GM04504 (cell line): ENCODE measurements around the gene AUP1.

Experiments
- DNase-seq: peaks from one replicate; pipeline ENCODE4 v3.0.0-alpha.2; 2012; ENCODE audit warnings: low read depth

Gene AUP1

GRCh38 chr2:74535440-74535965 lies 6.0 kb upstream of the AUP1 start:
- DNase-seq: no peak

- no peak for DNase-seq
Measured at GRCh38 chr2:74534411-74534810, 4.9 kb upstream of the AUP1 start.

GRCh38 chr2:74533464-74533863 lies 4.0 kb upstream of the AUP1 start:
- DNase-seq: no peak

- DNase-seq: no peak
Measured at GRCh38 chr2:74532222-74532621, 2.7 kb upstream of the AUP1 start.

GRCh38 chr2:74531666-74532065 lies 2.2 kb upstream of the AUP1 start:
- no peak for DNase-seq

GRCh38 chr2:74530239-74531187 lies 1.0 kb upstream of the AUP1 start:
- DNase-seq: no peak

GRCh38 chr2:74528600-74529356 lies 728 bp downstream of the AUP1 start:
- no peak for DNase-seq

- no peak for DNase-seq
Measured at GRCh38 chr2:74527741-74528140, 1.8 kb downstream of the AUP1 start.

- DNase-seq: no peak
Measured at GRCh38 chr2:74526649-74527230, 2.8 kb downstream of the AUP1 start.

- no peak for DNase-seq
Measured at GRCh38 chr2:74525717-74526648, 3.5 kb downstream of the AUP1 start, which contains the start of gene DQX1. Gene DQX1, minus strand, starts transcription at chr2:74526231. Its CDS starts 502 bp downstream, at chr2:74525729.

GRCh38 chr2:74524955-74525716 lies 4.4 kb downstream of the AUP1 start:
- no peak for DNase-seq

GRCh38 chr2:74524005-74524404 lies 5.5 kb downstream of the AUP1 start:
- DNase-seq: no peak

GRCh38 chr2:74522516-74522915 lies 7.0 kb downstream of the AUP1 start:
- no peak for DNase-seq

- no peak for DNase-seq
Measured at GRCh38 chr2:74516650-74517049, 12.9 kb downstream of the AUP1 start.

GRCh38 chr2:74515981-74516633 lies 13.4 kb downstream of the AUP1 start:
- no peak for DNase-seq

GRCh38 chr2:74515271-74515980 lies 14.1 kb downstream of the AUP1 start:
- no peak for DNase-seq

GRCh38 chr2:74514368-74515270 lies 14.9 kb downstream of the AUP1 start, which contains the start of gene TLX2:
Gene TLX2, plus strand, starts transcription at chr2:74514450. Its CDS starts 357 bp downstream, at chr2:74514807.
- DNase-seq: no peak
